ENCODE results near the gene EGLN3.

DNA sequence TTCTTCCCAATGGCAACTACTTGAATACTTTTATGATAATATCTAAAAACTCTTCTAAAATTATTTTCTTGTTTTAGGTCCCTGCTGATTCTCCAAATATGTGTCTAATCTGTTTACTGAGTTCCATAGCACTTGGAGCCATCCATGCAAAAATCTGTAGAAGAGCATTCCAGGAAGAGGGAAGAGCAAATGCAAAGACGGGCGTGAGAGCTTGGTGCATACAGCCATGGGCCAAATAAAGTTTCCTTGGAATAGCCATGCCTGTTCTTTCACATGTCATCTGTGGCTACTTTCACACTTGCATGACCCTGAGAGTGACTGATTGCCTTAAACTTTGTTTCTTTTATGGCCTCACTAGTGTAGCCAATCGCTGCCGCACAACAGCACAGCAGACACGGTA is 13.0 kb upstream of the EGLN3 start:
- TF ChIP-seq, protein P1, sequence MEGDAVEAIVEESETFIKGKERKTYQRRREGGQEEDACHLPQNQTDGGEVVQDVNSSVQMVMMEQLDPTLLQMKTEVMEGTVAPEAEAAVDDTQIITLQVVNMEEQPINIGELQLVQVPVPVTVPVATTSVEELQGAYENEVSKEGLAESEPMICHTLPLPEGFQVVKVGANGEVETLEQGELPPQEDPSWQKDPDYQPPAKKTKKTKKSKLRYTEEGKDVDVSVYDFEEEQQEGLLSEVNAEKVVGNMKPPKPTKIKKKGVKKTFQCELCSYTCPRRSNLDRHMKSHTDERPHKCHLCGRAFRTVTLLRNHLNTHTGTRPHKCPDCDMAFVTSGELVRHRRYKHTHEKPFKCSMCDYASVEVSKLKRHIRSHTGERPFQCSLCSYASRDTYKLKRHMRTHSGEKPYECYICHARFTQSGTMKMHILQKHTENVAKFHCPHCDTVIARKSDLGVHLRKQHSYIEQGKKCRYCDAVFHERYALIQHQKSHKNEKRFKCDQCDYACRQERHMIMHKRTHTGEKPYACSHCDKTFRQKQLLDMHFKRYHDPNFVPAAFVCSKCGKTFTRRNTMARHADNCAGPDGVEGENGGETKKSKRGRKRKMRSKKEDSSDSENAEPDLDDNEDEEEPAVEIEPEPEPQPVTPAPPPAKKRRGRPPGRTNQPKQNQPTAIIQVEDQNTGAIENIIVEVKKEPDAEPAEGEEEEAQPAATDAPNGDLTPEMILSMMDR (tag by site-specific recombination; IDR thresholded peaks at IDR 0.05): no peak
- TF ChIP-seq ZNF311 (tag by site-specific recombination; IDR thresholded peaks at IDR 0.05; ENCODE audit: borderline replicate concordance) (no peak), ZBTB48 (tag by site-specific recombination; IDR thresholded peaks at IDR 0.05) (no peak), ZNF404 (tag by site-specific recombination; IDR thresholded peaks at IDR 0.05) (no peak), ZNF138 (tag by site-specific recombination; IDR thresholded peaks at IDR 0.05; ENCODE audit: borderline replicate concordance) (no peak), RBAK (tag by site-specific recombination; IDR thresholded peaks at IDR 0.05) (no peak)
- TF ChIP-seq, protein P2, sequence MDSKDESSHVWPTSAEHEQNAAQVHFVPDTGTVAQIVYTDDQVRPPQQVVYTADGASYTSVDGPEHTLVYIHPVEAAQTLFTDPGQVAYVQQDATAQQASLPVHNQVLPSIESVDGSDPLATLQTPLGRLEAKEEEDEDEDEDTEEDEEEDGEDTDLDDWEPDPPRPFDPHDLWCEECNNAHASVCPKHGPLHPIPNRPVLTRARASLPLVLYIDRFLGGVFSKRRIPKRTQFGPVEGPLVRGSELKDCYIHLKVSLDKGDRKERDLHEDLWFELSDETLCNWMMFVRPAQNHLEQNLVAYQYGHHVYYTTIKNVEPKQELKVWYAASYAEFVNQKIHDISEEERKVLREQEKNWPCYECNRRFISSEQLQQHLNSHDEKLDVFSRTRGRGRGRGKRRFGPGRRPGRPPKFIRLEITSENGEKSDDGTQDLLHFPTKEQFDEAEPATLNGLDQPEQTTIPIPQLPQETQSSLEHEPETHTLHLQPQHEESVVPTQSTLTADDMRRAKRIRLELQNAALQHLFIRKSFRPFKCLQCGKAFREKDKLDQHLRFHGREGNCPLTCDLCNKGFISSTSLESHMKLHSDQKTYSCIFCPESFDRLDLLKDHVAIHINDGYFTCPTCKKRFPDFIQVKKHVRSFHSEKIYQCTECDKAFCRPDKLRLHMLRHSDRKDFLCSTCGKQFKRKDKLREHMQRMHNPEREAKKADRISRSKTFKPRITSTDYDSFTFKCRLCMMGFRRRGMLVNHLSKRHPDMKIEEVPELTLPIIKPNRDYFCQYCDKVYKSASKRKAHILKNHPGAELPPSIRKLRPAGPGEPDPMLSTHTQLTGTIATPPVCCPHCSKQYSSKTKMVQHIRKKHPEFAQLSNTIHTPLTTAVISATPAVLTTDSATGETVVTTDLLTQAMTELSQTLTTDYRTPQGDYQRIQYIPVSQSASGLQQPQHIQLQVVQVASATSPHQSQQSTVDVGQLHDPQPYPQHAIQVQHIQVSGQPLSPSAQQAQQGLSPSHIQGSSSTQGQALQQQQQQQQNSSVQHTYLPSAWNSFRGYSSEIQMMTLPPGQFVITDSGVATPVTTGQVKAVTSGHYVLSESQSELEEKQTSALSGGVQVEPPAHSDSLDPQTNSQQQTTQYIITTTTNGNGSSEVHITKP (tag by site-specific recombination; IDR thresholded peaks at IDR 0.05): no peak
- TF ChIP-seq, protein P3, sequence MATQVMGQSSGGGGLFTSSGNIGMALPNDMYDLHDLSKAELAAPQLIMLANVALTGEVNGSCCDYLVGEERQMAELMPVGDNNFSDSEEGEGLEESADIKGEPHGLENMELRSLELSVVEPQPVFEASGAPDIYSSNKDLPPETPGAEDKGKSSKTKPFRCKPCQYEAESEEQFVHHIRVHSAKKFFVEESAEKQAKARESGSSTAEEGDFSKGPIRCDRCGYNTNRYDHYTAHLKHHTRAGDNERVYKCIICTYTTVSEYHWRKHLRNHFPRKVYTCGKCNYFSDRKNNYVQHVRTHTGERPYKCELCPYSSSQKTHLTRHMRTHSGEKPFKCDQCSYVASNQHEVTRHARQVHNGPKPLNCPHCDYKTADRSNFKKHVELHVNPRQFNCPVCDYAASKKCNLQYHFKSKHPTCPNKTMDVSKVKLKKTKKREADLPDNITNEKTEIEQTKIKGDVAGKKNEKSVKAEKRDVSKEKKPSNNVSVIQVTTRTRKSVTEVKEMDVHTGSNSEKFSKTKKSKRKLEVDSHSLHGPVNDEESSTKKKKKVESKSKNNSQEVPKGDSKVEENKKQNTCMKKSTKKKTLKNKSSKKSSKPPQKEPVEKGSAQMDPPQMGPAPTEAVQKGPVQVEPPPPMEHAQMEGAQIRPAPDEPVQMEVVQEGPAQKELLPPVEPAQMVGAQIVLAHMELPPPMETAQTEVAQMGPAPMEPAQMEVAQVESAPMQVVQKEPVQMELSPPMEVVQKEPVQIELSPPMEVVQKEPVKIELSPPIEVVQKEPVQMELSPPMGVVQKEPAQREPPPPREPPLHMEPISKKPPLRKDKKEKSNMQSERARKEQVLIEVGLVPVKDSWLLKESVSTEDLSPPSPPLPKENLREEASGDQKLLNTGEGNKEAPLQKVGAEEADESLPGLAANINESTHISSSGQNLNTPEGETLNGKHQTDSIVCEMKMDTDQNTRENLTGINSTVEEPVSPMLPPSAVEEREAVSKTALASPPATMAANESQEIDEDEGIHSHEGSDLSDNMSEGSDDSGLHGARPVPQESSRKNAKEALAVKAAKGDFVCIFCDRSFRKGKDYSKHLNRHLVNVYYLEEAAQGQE (tag by site-specific recombination; IDR thresholded peaks at IDR 0.05): no peak

Measured in HEK293 (cell line).